Activated CD4-positive, alpha-beta T cell treated with anti-CD3 and anti-CD28 coated beads for 24 hours (primary cell): ENCODE data around the gene SYNE2.

ENCODE experiments used
- DNase-seq, 2 donors: peaks; one replicate each; pipeline ENCODE4 v3.0.0-alpha.2; 2020; ENCODE audit warnings: low read depth in 2 of 2

The SYNE2 gene

GRCh38 chr14:63910583-63911363, 58.0 kb downstream of the SYNE2 start:
- DNase-seq: no peak

GRCh38 chr14:63911404-63911803, 58.6 kb downstream of the SYNE2 start:
- no peak for DNase-seq

GRCh38 chr14:63912286-63912685, 59.5 kb downstream of the SYNE2 start:
- DNase-seq: no peak

- DNase-seq: no peak
These were observed 65.6 kb downstream of the SYNE2 start for GRCh38 chr14:63918411-63918810.

- no peak for DNase-seq
These were observed 70.1 kb downstream of the SYNE2 start for GRCh38 chr14:63922696-63923421.

GRCh38 chr14:63923422-63923752, 70.6 kb downstream of the SYNE2 start:
- no peak for DNase-seq

- no peak for DNase-seq
These were observed 71.6 kb downstream of the SYNE2 start for GRCh38 chr14:63924375-63924774.

GRCh38 chr14:63926641-63927040, 73.8 kb downstream of the SYNE2 start:
- DNase-seq: no peak

GRCh38 chr14:63928744-63929174, 76.0 kb downstream of the SYNE2 start:
- DNase-seq: no peak

- no peak for DNase-seq
These were observed 80.3 kb downstream of the SYNE2 start for GRCh38 chr14:63933110-63933509.

GRCh38 chr14:63933711-63934110, 80.9 kb downstream of the SYNE2 start:
- no peak for DNase-seq

- DNase-seq: no peak
These were observed 85.6 kb downstream of the SYNE2 start for GRCh38 chr14:63938198-63939005.

- no peak for DNase-seq
These were observed 86.1 kb downstream of the SYNE2 start for GRCh38 chr14:63939006-63939270.

- no peak for DNase-seq
These were observed 87.6 kb downstream of the SYNE2 start for GRCh38 chr14:63940387-63940786.

GRCh38 chr14:63941023-63941422, 88.2 kb downstream of the SYNE2 start:
- DNase-seq: no peak

GRCh38 chr14:63949696-63950095, 96.9 kb downstream of the SYNE2 start:
- DNase-seq: no peak

GRCh38 chr14:63951021-63951420, 98.2 kb downstream of the SYNE2 start:
- no peak for DNase-seq

GRCh38 chr14:63951429-63951828, 98.6 kb downstream of the SYNE2 start:
- DNase-seq: no peak

GRCh38 chr14:63952053-63952932, 99.5 kb downstream of the SYNE2 start:
- DNase-seq: no peak

GRCh38 chr14:63952933-63953437, 100.2 kb downstream of the SYNE2 start:
- DNase-seq: no peak

- no peak for DNase-seq
These were observed 103.5 kb downstream of the SYNE2 start for GRCh38 chr14:63956326-63956725.
